GM12892 (cell line): Measurements from ENCODE around the gene SYT14.
"Not testable (repeated sequence)": the region's sequence is repeated elsewhere in the genome, so short reads cannot be mapped to it uniquely, and the experiment has no call there.

Experiments
- DNase-seq: peaks from one replicate; pipeline ENCODE4 v3.0.0; 2011; ENCODE audit not compliant: insufficient read length
- FAIRE-seq: peaks from 2 replicates; lab custom pipeline; 2011; peaks lifted over from hg19 to GRCh38; lab: Jason Lieb, UNC
- POLR2A ChIP-seq: IDR thresholded peaks from 2 replicates; pipeline ENCODE4 v1.6.1; 2011; ENCODE audit warnings: low read depth, low read length, control low read depth
- POLR2AphosphoS5 ChIP-seq: IDR thresholded peaks from 2 replicates; pipeline ENCODE4 v1.6.1; 2011; ENCODE audit warnings: low read depth, low read length, control low read depth
- TAF1 ChIP-seq: IDR thresholded peaks from 2 replicates; pipeline ENCODE4 v1.6.1; 2011; ENCODE audit warnings: low read depth, mild to moderate bottlenecking, control low read depth, low read length, borderline replicate concordance

The SYT14 gene

DNA sequence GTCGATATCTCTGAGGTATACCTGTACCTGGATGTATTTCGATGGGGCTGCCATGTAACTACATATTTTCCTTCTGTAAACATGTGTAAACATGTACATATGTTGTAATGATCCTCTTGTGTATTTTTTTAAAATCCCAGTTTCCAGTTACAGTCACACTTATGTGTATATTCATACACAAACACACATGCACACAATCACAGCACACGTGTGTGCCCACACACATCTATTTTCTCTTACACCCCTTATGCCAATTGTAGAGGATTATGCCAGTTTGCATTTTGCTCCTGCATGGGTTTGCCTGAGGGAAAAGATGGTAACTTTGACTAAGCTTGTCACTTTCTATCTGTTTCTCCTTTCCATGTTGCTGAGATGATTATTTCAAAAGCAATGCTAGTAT is 10.1 kb downstream of the SYT14 start:
- TF ChIP-seq POLR2AphosphoS5 = no peak
- TF ChIP-seq POLR2A = no peak
- TF ChIP-seq TAF1 = no peak
- DNase-seq = no peak
- FAIRE-seq = no peak

DNA sequence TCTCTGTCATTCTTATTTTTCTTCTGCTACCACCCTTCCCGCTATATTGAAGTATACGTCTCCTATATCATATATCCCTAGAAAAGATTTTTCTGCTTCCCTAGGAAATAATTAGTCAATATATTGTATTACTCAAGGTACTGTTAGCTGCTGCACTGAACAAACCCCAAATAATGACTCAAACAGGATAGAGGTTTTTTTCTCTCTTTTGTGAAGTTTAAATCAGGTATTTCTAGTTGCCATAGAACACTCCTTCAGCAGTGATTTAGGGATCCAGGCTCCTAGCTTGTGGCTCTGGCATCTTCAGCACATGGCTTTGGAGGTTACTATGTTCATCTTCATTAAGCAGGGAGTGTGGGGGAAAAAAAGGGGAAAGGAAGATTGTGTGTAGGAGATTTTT is 18.1 kb downstream of the SYT14 start:
- DNase-seq (no peak), FAIRE-seq (no peak)
- TF ChIP-seq TAF1 (no peak), POLR2A (no peak), POLR2AphosphoS5 (no peak)

DNA sequence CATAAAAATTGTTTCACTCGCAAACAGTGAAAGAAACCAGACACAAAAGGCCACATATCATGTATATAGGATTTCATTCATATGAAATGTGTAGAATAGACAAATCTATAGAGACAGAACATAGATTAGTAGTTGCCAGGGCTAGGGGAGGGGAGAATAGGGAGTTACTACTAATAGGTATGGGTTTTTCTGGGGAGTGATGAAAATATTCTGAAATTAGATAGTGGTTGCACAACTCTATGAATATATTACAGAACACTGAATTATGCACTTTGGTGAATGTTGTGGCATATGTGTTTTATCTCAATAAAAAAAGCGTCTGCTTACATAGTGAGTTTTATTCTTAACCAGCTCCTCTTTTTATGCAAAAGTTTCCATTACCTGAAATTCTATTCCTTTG is 21.6 kb downstream of the SYT14 start:
- FAIRE-seq = no peak
- no peak for TF ChIP-seq TAF1
- no peak for TF ChIP-seq POLR2A
- no peak for TF ChIP-seq POLR2AphosphoS5
- DNase-seq = no peak

DNA sequence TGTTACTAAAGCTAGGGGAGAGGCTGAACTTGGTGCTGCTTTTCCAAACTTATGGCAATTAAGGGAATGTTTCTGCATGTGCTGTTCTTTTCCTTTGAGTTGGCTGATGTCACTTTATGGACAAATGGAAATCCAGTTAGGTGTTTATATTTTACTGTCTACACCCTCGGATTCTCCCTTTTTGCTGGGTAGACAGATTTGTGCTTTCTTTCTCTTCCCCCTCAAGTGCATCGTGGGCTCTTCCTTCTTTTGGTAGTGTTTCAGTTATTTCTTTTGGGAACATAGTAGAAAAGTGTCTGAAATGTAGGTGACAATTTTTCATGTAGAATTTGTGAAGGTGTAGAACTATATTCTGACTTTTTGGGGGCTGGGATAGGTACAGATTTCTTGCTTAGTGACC is 22.9 kb downstream of the SYT14 start:
- no peak for TF ChIP-seq POLR2AphosphoS5
- no peak for TF ChIP-seq TAF1
- no peak for TF ChIP-seq POLR2A
- FAIRE-seq = no peak

DNA sequence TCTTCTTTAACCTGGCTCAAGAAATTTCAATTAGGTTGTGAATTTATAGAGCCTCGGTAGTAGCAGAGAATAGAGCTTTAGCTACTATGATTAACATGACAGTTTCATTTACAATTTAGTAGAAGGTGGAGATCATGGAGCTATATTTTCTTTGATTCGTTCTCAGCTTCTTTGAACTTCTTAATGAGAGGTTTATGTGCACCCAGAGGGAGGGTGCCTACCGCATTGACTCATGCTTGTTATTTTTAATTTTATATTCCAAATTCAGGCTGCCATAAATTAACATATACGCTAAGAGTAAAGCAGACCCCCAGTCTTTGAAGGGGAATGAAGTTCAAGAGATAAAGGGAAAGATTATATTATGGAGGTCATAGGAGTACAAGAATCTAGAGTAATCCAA is 24.4 kb downstream of the SYT14 start:
- FAIRE-seq (no peak), DNase-seq (no peak)
- no peak for TF ChIP-seq POLR2AphosphoS5
- TF ChIP-seq TAF1 = no peak
- TF ChIP-seq POLR2A = no peak

More for the DNA sequence above, 22.9 kb downstream of the SYT14 start:
- DNase-seq = no peak

DNA sequence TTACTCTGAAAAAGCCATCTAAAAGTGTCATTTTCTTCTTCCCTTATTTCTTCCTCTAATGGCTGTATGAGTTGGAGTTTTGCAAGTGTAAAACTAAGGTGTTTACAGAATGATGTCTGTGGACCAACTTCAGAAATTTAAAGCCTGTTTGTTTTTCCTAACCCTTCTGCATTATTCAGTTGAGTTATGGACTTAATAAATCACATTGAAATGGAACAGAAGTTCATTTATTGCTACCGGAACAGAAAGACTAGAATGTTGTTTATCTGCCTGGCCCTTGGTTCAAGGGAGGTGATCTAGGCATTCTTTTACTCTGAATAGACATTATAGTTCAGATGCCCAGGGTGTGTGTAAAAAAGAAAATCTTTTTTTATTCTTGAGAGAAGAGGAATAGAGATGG is 24.8 kb downstream of the SYT14 start:
- FAIRE-seq (no peak), DNase-seq (no peak)
- TF ChIP-seq TAF1 (no peak), POLR2AphosphoS5 (no peak), POLR2A (no peak)

DNA sequence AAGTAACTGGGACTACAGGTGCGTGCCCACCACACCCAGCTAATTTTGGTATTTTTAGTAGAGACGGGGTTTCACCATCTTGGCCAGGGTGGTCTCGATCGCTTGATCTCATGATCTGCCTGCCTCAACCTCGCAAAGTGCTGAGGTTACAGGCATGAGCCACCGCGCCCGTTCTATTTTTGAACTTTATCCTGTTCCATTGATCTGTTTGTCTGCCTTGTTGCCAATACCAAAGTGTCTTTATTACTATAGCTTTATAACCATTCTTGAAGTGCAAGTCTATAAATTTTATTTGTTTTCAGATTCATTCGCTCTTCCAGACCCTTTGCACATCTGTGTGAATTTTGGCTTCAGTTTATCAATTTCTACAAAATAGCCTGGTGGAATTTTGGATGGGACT is 28.0 kb downstream of the SYT14 start:
- TF ChIP-seq POLR2AphosphoS5 (no peak), POLR2A (no peak), TAF1 (no peak)
- FAIRE-seq (no peak), DNase-seq (no peak)

DNA sequence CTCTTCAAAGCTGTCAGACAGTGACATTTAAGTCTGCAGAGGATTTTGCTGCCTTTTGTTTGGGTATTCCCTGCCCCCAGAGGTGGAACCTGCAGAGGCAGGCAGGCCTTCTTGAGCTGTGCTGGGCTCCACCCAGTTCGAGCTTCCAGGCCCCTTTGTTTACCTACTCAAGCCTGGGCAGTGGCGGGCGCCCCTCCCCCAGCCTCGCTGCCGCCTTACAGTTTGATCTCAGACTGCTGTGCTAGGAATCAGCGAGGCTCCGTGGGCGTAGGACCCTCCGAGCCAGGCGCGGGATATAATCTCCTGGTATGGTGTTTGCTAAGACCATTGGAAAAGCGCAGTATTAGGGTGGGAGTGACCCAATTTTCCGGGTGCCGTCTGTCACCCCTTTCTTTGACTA is 40.7 kb downstream of the SYT14 start:
- DNase-seq, FAIRE-seq: not testable (repeated sequence)

DNA sequence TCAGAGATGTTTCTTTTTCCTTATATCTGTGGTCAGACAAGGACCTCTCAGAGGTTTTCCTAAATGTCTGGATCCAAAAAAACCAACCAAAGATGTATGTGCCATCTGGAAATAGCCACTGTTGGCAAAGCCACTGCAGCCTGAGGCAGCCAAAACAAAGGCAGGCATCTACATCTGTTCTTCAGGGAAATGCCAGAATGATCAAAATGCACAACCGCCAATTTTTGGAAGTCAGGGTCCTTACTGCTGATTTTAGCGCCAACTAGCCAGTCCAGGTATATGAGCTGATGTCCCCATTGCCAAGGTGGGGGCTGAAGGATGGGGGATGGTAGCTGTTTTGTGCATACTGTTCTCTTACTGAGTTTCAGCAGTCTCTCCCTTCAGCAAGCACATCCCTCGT is 45.9 kb downstream of the SYT14 start:
- FAIRE-seq = no peak
- no peak for TF ChIP-seq POLR2AphosphoS5
- TF ChIP-seq TAF1 = no peak
- TF ChIP-seq POLR2A = no peak

DNA sequence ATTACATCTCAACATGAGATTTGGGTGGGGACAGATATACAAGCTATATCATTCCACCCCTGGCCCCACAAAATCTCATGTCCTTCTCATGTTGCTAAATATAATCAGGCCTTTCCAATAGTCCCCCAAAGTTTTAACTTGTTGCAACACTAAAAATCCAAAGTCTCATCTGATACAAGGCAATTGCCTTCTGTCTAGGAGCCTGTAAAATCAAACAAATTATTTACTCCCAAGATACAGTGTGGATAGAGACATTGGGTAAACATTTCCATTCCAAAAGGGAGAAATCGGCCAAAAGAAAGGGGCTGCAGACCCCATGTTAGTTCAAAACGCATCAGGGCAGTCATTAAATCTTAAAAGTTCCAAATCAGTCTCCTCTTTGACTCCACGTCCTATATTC is 47.0 kb downstream of the SYT14 start:
- DNase-seq = no peak

More for the DNA sequence above, 45.9 kb downstream of the SYT14 start:
- DNase-seq = no peak

DNA sequence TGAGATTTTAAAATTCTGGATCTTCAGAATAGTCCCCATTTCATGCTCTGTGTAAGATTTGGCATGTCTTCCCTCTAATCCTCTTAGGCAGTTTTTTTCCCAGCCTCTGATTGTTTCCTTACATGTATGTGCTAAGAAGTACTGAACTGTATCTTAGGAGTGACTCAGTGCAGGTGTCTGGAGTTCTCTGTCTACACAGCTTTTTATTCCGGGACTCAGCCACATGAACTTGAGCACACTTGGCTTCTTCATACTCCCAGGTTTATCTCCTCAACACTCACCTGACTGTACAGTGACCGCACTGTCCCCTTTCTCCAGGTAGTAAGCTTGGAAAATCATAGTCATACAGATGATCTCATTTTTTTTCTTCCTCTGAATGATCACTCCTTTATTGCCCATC is 50.7 kb downstream of the SYT14 start:
- TF ChIP-seq POLR2A (no peak), POLR2AphosphoS5 (no peak), TAF1 (no peak)
- DNase-seq = no peak
- FAIRE-seq = no peak

More for the DNA sequence above, 47.0 kb downstream of the SYT14 start:
- FAIRE-seq = no peak
- TF ChIP-seq TAF1 = no peak
- TF ChIP-seq POLR2A = no peak
- TF ChIP-seq POLR2AphosphoS5 = no peak

DNA sequence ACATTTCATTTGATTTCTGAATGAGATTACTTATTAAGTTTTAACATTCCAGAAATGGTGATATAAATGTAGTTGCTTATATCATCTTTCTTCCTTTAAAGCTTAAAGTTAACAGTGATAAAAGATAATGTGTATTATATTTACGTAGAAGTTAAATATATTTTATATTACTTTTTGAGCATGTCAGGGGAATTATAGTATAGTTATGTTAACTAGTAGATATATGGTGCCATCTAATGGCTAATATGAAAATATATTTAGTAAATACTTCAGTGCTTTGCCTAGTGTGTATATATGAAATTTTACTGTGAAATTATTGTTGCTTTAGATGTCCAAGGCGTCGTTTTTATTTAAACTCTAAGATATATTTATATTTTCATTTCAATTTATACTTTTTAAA is 51.5 kb downstream of the SYT14 start:
- FAIRE-seq = no peak
- no peak for DNase-seq
- no peak for TF ChIP-seq TAF1

DNA sequence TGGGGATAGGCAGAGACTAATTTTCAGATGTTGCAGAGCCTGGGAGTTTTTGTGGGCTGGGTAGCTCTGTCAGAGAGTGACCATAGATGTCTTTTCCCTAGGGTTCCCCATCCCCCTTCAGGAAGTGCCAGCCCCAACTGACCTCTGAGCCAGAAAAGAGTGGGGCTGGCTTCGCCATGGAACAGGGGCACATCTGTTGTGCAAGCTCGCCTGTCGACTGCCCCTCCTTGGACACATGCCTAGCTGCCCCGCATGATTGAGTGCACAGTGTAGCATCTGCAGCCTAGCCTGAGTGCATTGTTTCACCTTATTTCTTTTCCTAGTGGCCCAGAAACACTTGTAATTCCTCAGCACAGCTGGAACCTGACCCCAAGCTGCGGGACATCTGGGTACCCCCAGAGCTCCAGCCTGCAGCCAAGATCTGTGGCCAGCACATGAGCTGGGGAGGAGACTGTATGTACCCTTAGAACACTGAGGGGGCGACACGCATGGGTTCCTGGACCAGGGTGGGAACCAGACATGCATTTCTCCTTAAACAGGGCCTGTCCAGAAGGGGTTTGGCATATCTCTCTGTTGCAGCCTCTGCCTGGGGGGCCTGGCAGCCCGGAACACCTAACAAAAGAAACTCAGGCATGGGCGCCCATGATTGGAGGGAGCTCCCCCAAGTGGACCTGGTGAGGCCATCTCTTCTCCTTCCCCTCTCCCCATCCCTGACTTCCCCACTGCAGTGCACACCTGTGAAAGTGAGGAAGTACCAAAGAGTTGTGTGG is 55.2 kb downstream of the SYT14 start:
- DNase-seq (no peak), FAIRE-seq (no peak)

More for the DNA sequence above, 55.2 kb downstream of the SYT14 start:
- no peak for TF ChIP-seq POLR2AphosphoS5
- TF ChIP-seq TAF1 = no peak
- TF ChIP-seq POLR2A = no peak
